ENCODE results near the gene RAPGEF2. TPM values are rescaled to one million over a fixed set of nuclear protein-coding genes. Genes with fewer than 3 reads are reported as not detected.

The RAPGEF2 gene
- total and polyA plus RNA-seq, 10 donors, result 4.4 to 115 (median 91.0) TPM

DNA sequence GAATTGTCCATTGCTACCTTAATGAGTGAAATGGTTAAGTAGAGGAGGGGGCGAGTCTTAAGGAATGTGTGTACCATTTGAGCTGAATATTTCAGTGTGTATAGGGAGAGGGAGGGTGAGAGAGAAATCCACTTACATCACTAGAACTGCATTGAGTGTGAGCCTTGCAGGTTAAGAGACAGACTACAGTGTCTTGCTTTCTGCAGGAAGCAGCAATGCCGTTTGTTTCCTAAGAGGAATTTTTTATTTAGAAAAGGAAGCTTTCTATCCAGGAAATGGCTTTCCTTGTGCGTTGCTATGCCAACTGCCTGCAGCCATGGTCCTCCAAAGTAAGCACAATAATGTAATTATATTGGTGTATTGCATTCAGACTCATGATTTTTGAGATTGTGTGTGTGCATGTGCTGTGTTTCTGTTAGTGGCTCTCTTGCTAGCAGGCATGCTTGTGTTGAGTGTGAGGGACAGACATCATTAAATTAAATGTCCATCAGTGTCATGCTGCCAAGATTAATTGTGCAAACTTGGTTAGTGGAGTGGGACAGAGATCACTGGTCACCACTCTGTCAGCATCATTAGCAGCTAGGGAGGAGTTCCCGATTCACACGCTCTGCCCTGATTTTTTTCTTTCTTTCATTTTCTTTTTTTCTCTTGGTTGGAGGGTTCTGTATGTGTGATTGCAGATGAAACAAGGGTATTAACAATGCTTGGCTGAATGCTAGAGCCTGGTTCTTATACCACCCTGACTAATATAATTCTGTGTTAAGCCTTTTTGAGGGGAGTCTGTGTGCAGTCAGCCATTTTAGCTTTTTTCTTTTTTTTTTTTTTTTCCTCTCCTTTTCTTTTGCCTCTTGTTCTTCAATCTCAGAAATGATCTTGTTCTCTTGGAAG, 164.3 kb downstream of the RAPGEF2 start:
- 35 to 55% (median 43%) methylated on average over 5 of the region's 5 CpGs for WGBS, 5 donors
- DNase-seq, result no peak
- no peaks in the 10 kb centered on the region for H3K27me3 ChIP-seq (replicated peaks in 1 of 7)
- intact Hi-C loops (cut with DNase I; ENCODE audit: low total_unique reads), result no loop called here
- peaks cover 5 to 62% (median 39%) of the 10 kb centered on the region in 6 donors for H3K4me1 ChIP-seq
- H3K4me3 ChIP-seq, result peak overlapping the region in 5 of 8 donors; percentile 1 to 39 (median 3)
- no peaks in the 10 kb centered on the region for H3K9me3 ChIP-seq
- H3K36me3 ChIP-seq, result no peaks in the 10 kb centered on the region
- H3K27ac ChIP-seq, result peak overlapping the region in 7 of 8 donors; percentile 33 to 75 (median 60)
- TF ChIP-seq POLR2AphosphoS5 (IDR thresholded peaks at IDR 0.05) (peak in 1 of 3 donors; percentile 11), POLR2A (IDR thresholded peaks at IDR 0.05) (no peak)

DNA sequence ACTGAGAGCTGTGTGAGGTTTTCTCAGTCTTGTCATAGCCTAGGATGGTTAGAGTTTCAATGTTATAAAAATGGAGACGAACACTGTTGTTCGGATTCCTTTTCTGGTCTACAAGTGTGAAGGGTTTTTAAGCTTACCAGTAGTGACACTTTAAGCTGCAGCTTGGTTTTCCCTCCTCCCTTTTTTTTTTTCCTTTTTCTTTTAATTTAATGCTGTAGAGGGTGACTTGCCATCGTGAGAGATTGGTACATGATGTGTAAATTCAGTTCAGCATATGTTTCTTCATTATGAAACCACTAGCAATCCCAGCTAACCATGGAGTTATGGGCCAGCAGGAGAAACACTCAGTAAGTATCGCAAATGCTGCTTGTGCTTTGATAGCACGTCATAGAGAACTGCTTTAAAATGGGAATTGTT, 165.0 kb downstream of the RAPGEF2 start:
- TF ChIP-seq, protein P1, sequence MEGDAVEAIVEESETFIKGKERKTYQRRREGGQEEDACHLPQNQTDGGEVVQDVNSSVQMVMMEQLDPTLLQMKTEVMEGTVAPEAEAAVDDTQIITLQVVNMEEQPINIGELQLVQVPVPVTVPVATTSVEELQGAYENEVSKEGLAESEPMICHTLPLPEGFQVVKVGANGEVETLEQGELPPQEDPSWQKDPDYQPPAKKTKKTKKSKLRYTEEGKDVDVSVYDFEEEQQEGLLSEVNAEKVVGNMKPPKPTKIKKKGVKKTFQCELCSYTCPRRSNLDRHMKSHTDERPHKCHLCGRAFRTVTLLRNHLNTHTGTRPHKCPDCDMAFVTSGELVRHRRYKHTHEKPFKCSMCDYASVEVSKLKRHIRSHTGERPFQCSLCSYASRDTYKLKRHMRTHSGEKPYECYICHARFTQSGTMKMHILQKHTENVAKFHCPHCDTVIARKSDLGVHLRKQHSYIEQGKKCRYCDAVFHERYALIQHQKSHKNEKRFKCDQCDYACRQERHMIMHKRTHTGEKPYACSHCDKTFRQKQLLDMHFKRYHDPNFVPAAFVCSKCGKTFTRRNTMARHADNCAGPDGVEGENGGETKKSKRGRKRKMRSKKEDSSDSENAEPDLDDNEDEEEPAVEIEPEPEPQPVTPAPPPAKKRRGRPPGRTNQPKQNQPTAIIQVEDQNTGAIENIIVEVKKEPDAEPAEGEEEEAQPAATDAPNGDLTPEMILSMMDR (IDR thresholded peaks at IDR 0.05 in 8 of 11, conservative IDR thresholded peaks at IDR 0.05 in 3 of 11), result no peak
- TF ChIP-seq POLR2A (IDR thresholded peaks at IDR 0.05) (no peak), POLR2AphosphoS5 (IDR thresholded peaks at IDR 0.05) (no peak)
- intact Hi-C loops (cut with DNase I; ENCODE audit: low total_unique reads), result no loop called here
- H3K9me3 ChIP-seq, result no peaks in the 10 kb centered on the region
- WGBS, 5 donors, result 47 to 72% (median 65%) methylated on average over 5 of the region's 5 CpGs
- peak overlapping the region in 7 of 8 donors; percentile 33 to 75 (median 60) for H3K27ac ChIP-seq
- H3K4me3 ChIP-seq, result peak overlapping the region in 1 of 8 donors; percentile 18
- peaks cover 8 to 62% (median 41%) of the 10 kb centered on the region in 6 donors for H3K4me1 ChIP-seq
- no peaks in the 10 kb centered on the region for H3K27me3 ChIP-seq (replicated peaks in 1 of 7)
- no peak for DNase-seq
- no peaks in the 10 kb centered on the region for H3K36me3 ChIP-seq

DNA sequence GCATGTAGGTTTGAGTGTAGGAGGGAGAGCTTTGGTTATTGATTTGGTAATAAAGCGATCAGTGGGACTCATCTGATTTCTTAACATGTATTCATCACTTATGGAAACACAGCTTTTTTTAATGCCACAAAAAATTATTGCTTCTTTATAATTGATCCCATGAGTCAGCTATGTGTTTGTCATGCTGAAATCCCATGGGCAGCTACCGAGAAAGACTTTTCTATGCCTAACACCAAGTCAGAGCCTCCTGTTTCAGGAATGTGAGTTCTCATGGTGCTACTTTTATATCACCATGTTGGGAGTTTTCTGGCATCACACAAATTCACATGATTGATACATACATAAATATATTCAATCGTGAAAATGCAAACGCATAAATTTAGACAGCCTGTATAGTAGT, 165.7 kb downstream of the RAPGEF2 start:
- DNase-seq, result no peak
- 71 to 92% (median 85%) methylated on average over 4 of the region's 4 CpGs for WGBS, 5 donors
- peaks cover 10 to 70% (median 47%) of the 10 kb centered on the region in 6 donors for H3K4me1 ChIP-seq
- intact Hi-C loops (cut with DNase I; ENCODE audit: low total_unique reads), result no loop called here
- no peak for TF ChIP-seq POLR2AphosphoS5 (IDR thresholded peaks at IDR 0.05)
- H3K4me3 ChIP-seq, result peak overlapping the region in 1 of 8 donors; percentile 1
- no peaks in the 10 kb centered on the region for H3K27me3 ChIP-seq (replicated peaks in 1 of 7)
- H3K9me3 ChIP-seq, result no peaks in the 10 kb centered on the region
- H3K36me3 ChIP-seq, result no peaks in the 10 kb centered on the region
- peak overlapping the region in 7 of 8 donors; percentile 33 to 75 (median 60) for H3K27ac ChIP-seq

DNA sequence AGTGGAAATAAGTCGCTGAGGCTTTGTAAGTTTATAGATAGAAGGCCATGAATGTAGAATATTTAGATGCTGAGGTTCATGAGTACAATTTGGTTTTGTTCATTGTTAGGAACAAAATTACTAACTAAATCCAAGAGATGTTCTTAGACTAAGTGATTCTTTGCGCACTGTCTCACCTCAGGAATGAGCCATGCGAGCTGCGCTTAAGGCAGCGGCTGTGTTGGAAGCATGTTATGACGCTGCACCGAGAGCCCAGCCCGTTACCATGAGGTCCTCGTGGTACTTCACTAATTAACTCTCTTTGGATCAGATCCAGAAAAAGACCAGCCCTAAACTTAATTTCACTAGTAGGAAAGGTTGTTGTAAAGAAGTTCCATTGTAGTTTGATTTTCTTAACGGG, 166.2 kb downstream of the RAPGEF2 start:
- H3K36me3 ChIP-seq, result no peaks in the 10 kb centered on the region
- H3K27me3 ChIP-seq (replicated peaks in 1 of 7), result no peaks in the 10 kb centered on the region
- DNase-seq, result no peak
- peaks cover 10 to 74% (median 50%) of the 10 kb centered on the region in 6 donors for H3K4me1 ChIP-seq
- intact Hi-C loops (cut with DNase I; ENCODE audit: low total_unique reads), result no loop called here
- H3K4me3 ChIP-seq, result peak overlapping the region in 1 of 8 donors; percentile 1
- TF ChIP-seq, protein P1 (IDR thresholded peaks at IDR 0.05 in 8 of 11, conservative IDR thresholded peaks at IDR 0.05 in 3 of 11), result no peak
- TF ChIP-seq POLR2AphosphoS5 (IDR thresholded peaks at IDR 0.05), result peak in 1 of 3 donors; percentile 23
- no peak for TF ChIP-seq POLR2A (IDR thresholded peaks at IDR 0.05)
- 86 to 96% (median 95%) methylated on average over 10 of the region's 10 CpGs for WGBS, 5 donors
- peak overlapping the region in 6 of 8 donors; percentile 17 to 75 (median 54) for H3K27ac ChIP-seq
- H3K9me3 ChIP-seq, result no peaks in the 10 kb centered on the region

DNA sequence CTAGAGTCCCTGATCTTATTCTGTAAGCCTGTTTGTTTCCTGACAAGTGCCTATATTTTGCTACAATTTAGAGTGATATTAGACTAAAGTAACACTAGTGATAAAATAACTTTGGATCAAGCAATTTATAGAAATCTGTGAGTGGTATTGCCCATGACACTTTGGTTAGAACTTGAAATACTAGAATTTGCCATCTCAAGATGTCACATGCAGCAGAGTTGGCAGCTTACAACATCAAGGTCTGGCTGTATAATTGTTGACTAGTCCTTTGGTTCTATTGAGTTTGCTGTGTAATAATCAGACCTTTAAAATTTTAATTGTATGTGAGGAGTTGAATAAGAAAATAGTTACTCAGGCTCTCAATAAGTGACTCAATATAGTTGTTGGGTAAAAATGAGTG, 167.1 kb downstream of the RAPGEF2 start:
- intact Hi-C loops (cut with DNase I; ENCODE audit: low total_unique reads), result no loop called here
- Histone ChIP-seq H3K27ac (peak overlapping the region in 6 of 8 donors; percentile 6 to 75 (median 60)), H3K4me1 (peaks cover 10 to 80% (median 53%) of the 10 kb centered on the region in 6 donors)

More for the DNA sequence above, 167.1 kb downstream of the RAPGEF2 start:
- Histone ChIP-seq H3K9me3 (no peaks in the 10 kb centered on the region), H3K36me3 (no peaks in the 10 kb centered on the region), H3K27me3 (replicated peaks in 1 of 7) (no peaks in the 10 kb centered on the region), H3K4me3 (no peak overlapping the region)
- TF ChIP-seq POLR2AphosphoS5 (IDR thresholded peaks at IDR 0.05) (no peak), POLR2A (IDR thresholded peaks at IDR 0.05) (no peak)
- TF ChIP-seq, protein P1 (IDR thresholded peaks at IDR 0.05 in 8 of 11, conservative IDR thresholded peaks at IDR 0.05 in 3 of 11), result no peak
- no peak for DNase-seq

Data from spleen (tissue), 11 donors.